Adrenal gland (tissue), 12 donors: ENCODE results near the gene CFAP299. TPM values are rescaled to one million over a fixed set of nuclear protein-coding genes. Genes with fewer than 3 reads are reported as not detected.

Experiments used
- DNase-seq, 7 donors: peaks; one replicate each; pipeline ENCODE4 v3.0.0-alpha.2; 2019 to 2020
- H3K27ac ChIP-seq, 5 donors: fragments of 200-600 bp; sonication (generic) in 4 of 5; 1 replicate in 3 of 5; 2 replicates in 2 of 5; pipeline versions ENCODE4 v1.5.1 to v1.8.0; 2016 to 2020; ENCODE audit warnings: mild to moderate bottlenecking in 1 of 5
- H3K27me3 ChIP-seq: fragments of 200-600 bp; 2 replicates; pipeline ENCODE4 v1.8.0; 2021
- H3K36me3 ChIP-seq, 2 donors: fragments of 200-600 bp; replicated peaks in 1 of 2; 1 replicate in 1 of 2; 2 replicates in 1 of 2; pipeline versions ENCODE4 v1.5.1 to v1.8.0; 2018 to 2022
- H3K4me1 ChIP-seq, 2 donors: fragments of 200-600 bp; replicated peaks in 1 of 2; 1 replicate in 1 of 2; 2 replicates in 1 of 2; pipeline versions ENCODE4 v1.5.1 to v1.8.0; 2018 to 2021
- H3K4me3 ChIP-seq, 4 donors: fragments of 200-600 bp; sonication (generic) in 3 of 4; one replicate each; pipeline ENCODE4 v1.5.1; 2016 to 2018
- H3K9me3 ChIP-seq, 3 donors: fragments of 200-600 bp; sonication (generic) in 1 of 3; replicated peaks in 1 of 3; 1 replicate in 2 of 3; 2 replicates in 1 of 3; pipeline versions ENCODE4 v1.5.1 to v1.8.0; 2016 to 2021
- POLR2A ChIP-seq, 2 donors: fragments of 450-650 bp; IDR thresholded peaks; one replicate each; pipeline ENCODE4 v1.6.1; 2017; ENCODE audit warnings: antibody characterized with exemption in 2 of 2, mild to moderate bottlenecking in 2 of 2, moderate library complexity in 1 of 2
- WGBS, 4 donors: extraction: QIAGEN DNeasy Blood & Tissue Kit in 2 of 4; methylation state at CpG; one replicate each; pipeline versions ENCODE4 v1.1.5 to v1.1.7; 2013 to 2017; 5-methylcytosine and 5-hydroxymethylcytosine counted together
- intact Hi-C, 2 donors: fragments of 100-400 bp; cut with DNase I; formaldehyde crosslinking; loops; one replicate each; pipeline versions ENCODE4 v1.14.1 to v1.15.0; 2022 to 2023
- polyA plus RNA-seq, 3 donors: library from polyadenylated mRNA; stranded (reverse); fragments of 200-250 nt in 2 of 3; fragments of 350-450 nt in 1 of 3; fragmentation: Illumina TruSeq in 1 of 3; extraction: RNeasy Lipid Tissue Mini Kit (QIAGEN cat#74804) in 1 of 3; gene quantifications; one replicate each; pipeline ENCODE4 v1.2.3, GENCODE V29; 2013 to 2014
- total RNA-seq, 9 donors: library from RNA; depleted of rRNA in 4 of 9; stranded (reverse); fragments of >200 nt in 4 of 9; fragments of 120-200 nt in 1 of 9; fragmentation: NEBNext Ultra II Directional in 1 of 9; extraction: Animal tissue kit (Norgen Biotek cat#: 25700) in 1 of 9; gene quantifications; one replicate each; pipeline versions ENCODE4 v1.1.0 to v1.2.4, GENCODE V29; 2013 to 2023
- TF ChIP-seq, protein P1 (sequence below), 6 experiments: fragments of 450-650 bp in 4 of 6; fragments of 200-600 bp in 2 of 6; sonication (generic) in 1 of 6; IDR thresholded peaks; 1 replicate in 5 of 6; 2 replicates in 1 of 6; pipeline versions ENCODE4 v1.5.1 to v1.8.0; 2016 to 2021; ENCODE audit warnings: antibody characterized with exemption in 6 of 6, mild to moderate bottlenecking in 2 of 6, moderate library complexity in 1 of 6
- donor health status: healthy with polysubstance abuse.
- donor health status: Bipolar disorder and iron deficiency.
- donor health status: DM: yes; HTN: yes; CAD: no.
- donor health status: DM: no; HTN: no; CAD: no.
- donor health status: DM: no; HTN: no; CAD: no.
- donor health status: DM: yes; HTN: yes; CAD: no.

The CFAP299 gene
- total and polyA plus RNA-seq, 12 donors, result not detected

- WGBS, 4 donors, result 75 to 93% (median 78%) methylated on average over 1 of the region's 1 CpG
- no peaks in the 10 kb centered on the region for H3K4me1 ChIP-seq
- no peak overlapping the region for H3K27ac ChIP-seq
- H3K36me3 ChIP-seq, result no peaks in the 10 kb centered on the region
- no peaks in the 10 kb centered on the region for H3K27me3 ChIP-seq
- no peak overlapping the region for H3K4me3 ChIP-seq
- H3K9me3 ChIP-seq, result no peaks in the 10 kb centered on the region
- no peak for DNase-seq
- no peak for TF ChIP-seq POLR2A (IDR thresholded peaks at IDR 0.05)
- TF ChIP-seq, protein P1, sequence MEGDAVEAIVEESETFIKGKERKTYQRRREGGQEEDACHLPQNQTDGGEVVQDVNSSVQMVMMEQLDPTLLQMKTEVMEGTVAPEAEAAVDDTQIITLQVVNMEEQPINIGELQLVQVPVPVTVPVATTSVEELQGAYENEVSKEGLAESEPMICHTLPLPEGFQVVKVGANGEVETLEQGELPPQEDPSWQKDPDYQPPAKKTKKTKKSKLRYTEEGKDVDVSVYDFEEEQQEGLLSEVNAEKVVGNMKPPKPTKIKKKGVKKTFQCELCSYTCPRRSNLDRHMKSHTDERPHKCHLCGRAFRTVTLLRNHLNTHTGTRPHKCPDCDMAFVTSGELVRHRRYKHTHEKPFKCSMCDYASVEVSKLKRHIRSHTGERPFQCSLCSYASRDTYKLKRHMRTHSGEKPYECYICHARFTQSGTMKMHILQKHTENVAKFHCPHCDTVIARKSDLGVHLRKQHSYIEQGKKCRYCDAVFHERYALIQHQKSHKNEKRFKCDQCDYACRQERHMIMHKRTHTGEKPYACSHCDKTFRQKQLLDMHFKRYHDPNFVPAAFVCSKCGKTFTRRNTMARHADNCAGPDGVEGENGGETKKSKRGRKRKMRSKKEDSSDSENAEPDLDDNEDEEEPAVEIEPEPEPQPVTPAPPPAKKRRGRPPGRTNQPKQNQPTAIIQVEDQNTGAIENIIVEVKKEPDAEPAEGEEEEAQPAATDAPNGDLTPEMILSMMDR (IDR thresholded peaks at IDR 0.05), result no peak
- intact Hi-C loops, result no loop called here
These were observed 87.3 kb downstream of the CFAP299 start for GRCh38 chr4:80422727-80423404.

DNA sequence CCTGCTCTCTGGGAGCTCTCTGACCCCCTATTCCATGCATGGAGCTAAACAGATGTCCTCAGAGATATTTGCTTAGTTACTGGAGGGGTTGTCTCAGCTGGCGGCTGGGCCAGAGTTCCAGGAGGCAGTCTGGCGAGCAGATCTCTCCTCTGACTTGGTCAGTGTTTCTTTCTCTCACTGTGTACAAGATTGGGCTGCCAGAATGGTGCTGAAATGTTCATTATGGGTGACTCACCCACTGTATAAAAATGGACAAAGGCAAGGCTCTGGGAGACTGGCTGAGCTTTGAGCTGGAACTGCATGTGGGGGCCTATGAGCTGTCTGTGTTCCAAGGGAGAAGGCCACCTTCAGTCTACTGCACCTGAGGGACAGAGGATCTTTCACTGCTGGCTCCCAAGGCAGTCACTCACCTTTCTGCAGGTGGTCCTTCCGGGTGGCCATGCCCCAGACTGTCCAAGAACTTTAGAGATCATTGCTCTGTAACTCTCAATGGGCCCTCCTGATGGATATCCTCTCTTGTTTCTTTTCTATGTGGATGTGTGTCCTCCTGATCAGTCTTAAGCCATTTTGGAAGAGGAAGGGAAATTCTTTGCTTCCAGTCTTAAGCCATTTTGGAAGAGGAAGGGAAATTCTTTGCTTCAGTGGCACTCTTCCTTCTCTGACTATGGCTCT, 88.2 kb downstream of the CFAP299 start:
- Histone ChIP-seq H3K4me1 (no peaks in the 10 kb centered on the region), H3K9me3 (no peaks in the 10 kb centered on the region), H3K4me3 (no peak overlapping the region), H3K27me3 (no peaks in the 10 kb centered on the region), H3K36me3 (no peaks in the 10 kb centered on the region), H3K27ac (no peak overlapping the region)
- DNase-seq, result no peak
- no peak for TF ChIP-seq POLR2A (IDR thresholded peaks at IDR 0.05)
- TF ChIP-seq, protein P1 (IDR thresholded peaks at IDR 0.05), result no peak
- WGBS, 4 donors, result 70 to 90% (median 82%) methylated on average over 3 of the region's 3 CpGs
- intact Hi-C loops, result no loop called here

- no peaks in the 10 kb centered on the region for H3K4me1 ChIP-seq
- no peaks in the 10 kb centered on the region for H3K9me3 ChIP-seq
- WGBS, 4 donors, result 66 to 89% (median 73%) methylated on average over 2 of the region's 2 CpGs
- no peak for TF ChIP-seq POLR2A (IDR thresholded peaks at IDR 0.05)
- TF ChIP-seq, protein P1 (IDR thresholded peaks at IDR 0.05), result no peak
- no peaks in the 10 kb centered on the region for H3K27me3 ChIP-seq
- H3K36me3 ChIP-seq, result no peaks in the 10 kb centered on the region
- intact Hi-C loops, result no loop called here
- no peak overlapping the region for H3K4me3 ChIP-seq
- no peak overlapping the region for H3K27ac ChIP-seq
- DNase-seq, result no peak
These were observed 88.7 kb downstream of the CFAP299 start for GRCh38 chr4:80424225-80424581.

DNA sequence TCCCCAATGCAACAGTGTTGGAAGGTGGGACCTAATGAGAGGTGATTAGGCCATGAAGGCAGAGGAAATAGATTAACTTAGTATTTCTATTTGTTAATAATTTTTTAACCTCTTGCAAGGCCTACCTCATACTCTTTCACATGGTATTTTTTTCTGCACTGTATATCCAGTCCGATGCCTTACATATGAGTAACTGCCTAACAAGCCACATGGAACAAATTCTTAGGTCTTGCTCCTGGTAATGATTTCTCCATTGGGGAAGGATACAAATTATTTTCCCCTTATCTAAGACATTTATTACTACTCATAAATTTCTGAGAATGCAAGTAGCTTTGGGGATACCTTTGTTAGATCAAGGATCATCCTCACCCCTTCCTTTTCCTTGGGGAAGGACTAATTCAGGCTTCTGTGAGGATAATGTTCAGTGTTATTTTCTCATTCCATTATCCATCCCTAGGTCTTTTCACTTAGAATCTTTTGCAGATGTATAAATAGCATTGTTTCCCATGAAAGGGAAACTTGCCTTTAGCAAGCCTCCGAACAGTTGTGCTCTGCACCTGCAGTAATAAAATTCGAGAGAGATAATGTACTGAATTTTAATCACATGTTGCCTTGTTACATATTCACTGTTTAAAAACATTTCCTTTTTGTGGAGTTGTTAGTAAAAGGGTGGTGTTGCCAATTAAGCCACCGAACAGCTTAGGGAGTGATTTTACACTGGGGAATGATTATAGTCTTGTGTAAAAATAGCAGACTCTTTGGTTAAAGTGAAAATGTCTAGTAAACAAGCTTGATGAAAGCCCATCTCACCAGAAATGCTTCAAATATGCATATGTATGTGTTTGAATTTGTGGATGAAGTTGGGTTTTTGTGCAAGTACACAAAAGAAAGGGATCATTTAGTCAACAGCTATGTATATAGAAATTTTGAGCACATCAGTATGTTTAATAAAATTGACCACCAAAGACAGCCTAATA, 89.9 kb downstream of the CFAP299 start:
- no peaks in the 10 kb centered on the region for H3K9me3 ChIP-seq
- intact Hi-C loops, result no loop called here
- 54 to 70% (median 64%) methylated on average over 4 of the region's 4 CpGs for WGBS, 4 donors

More for the DNA sequence above, 89.9 kb downstream of the CFAP299 start:
- Histone ChIP-seq H3K36me3 (no peaks in the 10 kb centered on the region), H3K27ac (no peak overlapping the region), H3K4me3 (no peak overlapping the region), H3K27me3 (no peaks in the 10 kb centered on the region), H3K4me1 (no peaks in the 10 kb centered on the region)
- DNase-seq, result no peak
- TF ChIP-seq, protein P1 (IDR thresholded peaks at IDR 0.05), result no peak
- TF ChIP-seq POLR2A (IDR thresholded peaks at IDR 0.05), result no peak
